NCI-H1436 (cell line): Measurements from ENCODE around the gene APOLD1.
A peak's percentile ranks its signal among the peaks of the same experiment; 100 is the strongest.
"Not testable (repeated sequence)": the region's sequence is repeated elsewhere in the genome, so short reads cannot be mapped to it uniquely, and the experiment has no call there.

Experiments used
- DNase-seq: peaks from one replicate; lab custom pipeline; 2025; lab: John Stamatoyannopoulos, UW

The APOLD1 gene, protein sequence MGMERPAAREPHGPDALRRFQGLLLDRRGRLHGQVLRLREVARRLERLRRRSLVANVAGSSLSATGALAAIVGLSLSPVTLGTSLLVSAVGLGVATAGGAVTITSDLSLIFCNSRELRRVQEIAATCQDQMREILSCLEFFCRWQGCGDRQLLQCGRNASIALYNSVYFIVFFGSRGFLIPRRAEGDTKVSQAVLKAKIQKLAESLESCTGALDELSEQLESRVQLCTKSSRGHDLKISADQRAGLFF

DNA sequence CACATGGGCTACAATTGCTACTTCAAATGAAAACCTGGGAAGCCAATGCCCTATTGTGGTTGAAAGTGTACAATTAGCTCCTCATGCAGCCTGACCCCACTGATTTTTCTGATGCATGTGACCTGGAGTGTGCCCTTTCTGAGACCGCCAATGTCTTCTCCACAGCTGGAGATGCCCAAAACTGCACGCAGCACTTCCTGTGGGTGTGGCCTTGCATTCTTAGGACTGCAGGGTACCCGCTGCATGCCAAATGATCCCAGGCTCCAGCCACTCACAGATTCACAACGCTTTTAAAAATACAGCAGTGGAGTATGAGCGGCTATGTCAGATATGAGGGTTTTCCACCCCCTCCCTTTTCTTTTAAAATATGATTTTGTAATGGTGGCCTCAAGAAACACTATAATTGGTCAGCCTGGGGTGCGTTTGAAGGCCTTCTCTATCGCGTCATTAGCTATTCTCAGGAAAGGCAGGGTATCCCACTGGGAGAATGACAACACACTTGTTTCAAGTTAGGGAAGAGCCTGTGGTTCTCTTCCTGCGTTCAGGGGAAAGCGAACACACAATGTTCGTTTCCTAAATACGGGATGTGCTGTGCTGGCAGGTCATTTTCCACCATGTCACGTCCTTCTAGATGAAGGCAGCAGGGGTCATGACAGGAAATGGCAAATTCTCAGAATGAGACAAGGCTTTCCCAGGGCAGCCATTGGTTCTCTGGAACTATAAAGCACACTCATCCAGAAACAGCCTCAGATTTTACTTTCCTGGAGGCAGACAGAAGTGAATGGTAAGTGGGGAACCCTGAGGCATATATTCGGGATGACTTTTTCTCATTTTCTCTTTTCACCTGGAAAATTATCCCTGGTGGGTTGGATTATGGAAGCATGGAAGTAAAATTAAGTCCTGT, at the start of gene APOLD1:
Gene APOLD1 (plus strand): TSS at position 749 of the 904 bp plus-strand sequence. CDS start 33 bp downstream, at position 782.
- DNase-seq: no peak

DNA sequence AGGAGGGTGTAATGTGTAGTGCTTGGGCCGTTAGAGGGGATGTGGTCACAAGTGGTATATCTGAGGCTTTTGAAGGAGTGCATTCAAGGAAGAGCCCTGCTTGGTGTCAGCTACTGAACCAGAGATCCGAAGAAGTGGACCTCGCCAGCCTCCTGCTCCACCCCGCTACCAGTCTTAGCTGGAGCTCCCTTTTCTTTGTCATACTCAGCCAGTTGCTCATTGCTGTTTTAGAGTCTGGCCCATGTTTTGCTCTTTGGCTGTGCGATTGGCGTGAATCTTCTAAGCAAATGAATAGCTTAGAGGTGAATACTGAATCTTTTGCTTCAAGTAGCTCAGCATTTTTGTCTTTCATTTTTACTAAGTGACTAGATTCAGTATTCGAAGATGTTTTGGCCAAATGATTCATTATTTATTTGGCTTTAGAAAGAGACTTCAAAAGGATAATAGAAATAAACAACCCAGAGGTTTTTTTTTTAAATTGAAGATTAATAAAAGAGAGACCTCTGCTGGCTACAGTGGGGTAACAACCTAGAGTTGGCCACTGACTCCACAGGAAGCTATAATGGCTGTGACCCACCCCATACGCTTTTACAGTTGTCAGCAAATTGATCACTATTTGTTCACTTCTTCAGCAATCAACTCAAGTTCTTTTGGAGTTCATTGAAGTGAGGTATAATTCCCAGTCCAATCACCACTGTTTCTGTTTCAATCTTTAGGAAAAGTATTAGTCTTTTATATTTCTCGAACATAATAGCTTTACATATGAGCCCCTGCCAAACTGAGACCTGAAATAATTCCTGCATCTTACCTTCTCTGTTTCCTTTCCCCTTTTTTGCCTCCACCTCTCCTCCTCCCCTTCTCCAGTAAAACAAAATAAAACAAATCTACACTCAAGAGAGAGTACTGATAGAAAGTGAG, 48.4 kb upstream of the APOLD1 start:
- DNase-seq: no peak

DNA sequence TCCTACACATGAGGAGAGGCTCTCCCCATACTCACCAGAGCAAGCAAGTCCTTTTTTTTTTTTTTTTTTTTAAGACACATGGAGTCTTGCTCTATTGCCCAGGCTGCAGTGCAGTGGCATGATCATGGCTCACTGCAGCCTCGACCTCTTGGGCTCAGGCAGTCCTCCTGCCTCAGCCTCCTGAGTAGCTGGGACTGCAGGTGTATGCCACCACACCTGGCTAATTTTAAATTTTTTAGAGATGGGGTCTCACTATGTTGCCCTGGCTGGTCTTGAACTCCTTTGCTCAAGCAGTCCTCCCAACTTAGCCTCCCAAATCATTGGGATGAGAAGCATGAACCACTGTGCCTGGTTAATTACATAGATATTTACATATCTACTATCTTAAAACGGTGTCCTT, 47.3 kb upstream of the APOLD1 start:
- DNase-seq: not testable (repeated sequence)

DNA sequence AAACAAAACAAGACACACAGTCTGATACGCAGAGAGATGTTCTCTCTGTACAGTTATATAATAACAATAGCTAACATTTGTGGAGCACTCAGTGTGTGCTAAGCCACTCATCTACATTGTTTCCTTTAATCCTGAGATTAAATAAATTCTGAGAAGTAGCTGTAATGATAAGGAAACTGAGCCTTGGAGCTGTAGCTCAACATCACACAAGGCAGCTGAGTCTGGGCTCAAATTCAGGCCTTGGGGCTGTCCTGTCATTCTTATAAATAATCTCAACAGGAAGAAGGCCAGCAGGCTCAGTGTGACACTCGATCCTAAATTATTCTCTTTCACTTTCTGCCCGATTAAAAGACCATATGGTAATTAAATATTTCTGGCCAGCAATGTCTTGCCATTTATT, 43.8 kb upstream of the APOLD1 start:
- no peak for DNase-seq

DNA sequence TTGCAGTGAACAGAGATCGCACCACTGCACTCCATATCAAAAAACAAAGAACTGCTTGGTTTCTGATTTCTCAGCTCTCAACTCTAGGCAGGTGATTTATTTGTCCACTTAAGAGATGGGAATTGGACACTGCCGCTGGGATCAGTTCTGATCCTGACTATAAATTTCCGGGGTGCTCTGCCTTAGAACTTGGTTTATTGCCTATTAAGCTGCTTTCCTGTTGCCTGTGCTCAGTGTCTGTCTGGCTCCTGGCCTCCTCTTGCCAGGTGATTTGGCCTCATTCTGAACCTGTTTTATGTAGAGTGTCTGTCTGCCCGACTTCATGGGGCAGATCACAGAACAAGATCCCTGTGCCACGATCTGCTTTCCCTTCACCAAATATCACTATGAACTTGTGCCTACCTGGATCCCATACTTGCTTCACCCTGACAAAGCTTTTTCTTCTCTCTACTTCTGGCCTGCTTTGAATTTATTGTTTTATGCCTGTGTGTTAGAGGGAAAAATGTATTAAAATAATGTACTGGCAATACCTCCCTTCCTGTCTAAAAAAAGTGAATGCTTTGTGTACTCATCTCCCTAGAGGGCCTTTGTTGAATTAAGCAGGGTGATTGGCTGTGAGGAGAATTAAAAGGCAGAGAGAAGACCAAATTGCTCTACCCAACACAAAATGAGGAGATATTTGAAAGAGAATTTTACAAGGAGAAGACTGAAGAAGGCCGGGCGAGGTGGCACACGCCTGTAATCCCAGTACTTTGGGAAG, 40.7 kb upstream of the APOLD1 start:
- DNase-seq: no peak

DNA sequence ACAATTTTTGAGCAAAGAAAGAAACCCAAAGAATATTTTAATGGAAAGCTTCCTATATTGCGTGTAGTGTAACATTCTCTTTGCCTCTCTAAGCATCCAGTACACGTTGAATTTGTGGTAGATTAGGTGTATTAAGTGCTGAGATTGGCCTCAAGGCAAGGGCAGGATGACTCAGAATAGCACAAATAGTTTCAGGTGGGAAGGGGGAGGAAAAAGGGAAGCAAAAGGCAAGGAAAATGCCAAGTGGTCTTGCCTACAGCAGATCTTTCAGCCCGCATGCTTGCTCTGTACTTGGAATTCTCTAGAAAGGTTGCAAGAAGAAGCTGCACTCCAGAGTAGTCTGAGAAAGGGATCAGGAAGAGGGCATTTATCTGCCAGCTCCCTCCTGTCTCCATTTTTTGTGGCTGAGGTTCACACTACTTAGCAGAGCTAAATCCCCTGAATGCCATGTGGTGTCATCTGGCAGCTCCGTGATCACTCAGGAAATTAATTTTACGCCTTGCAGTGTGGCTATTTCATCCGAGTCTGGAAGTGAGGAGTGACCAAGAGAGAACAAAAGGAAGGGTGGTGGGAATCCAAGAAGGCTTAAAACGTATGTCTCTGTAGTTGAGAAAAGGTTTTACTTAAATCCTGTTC, 39.8 kb upstream of the APOLD1 start:
- DNase-seq: no peak

DNA sequence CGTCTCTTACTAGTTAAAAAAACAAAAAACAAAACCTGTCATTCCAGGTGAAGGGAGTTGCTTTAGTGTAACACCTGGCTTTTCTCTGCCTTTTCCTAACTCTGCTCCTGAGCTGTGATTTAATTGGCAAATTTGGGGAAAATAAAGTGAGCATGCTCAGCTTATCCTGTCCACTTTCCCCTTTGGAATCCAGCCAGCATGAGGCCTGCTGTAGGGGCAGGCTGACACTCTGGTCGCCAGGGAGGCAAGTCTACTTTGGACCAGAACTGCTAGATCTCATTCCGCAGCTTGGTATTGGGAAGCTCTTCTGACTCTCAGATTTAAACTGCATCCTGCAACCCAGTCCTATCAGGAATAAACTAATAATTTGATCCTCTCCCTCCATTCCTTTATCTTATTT, 38.2 kb upstream of the APOLD1 start:
- DNase-seq: no peak

DNA sequence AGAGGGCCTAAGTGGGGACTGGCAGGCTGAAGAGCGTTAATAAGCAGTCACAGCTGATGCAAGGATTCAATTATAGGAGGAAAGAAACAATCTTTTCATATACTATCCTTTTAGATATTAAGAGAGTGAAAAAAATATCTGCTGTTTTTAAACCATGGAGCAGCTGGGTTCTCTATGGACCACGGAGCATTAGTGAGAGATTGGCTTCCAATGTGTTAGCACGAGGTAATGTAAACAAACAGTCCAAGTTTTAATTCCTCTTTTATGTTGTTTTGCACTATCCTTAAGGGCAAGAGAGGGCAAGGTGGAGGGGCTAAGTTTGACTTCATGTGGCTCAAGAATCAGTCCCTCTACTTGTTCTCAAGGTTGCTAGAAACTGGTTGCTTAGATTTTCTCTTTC, 37.4 kb upstream of the APOLD1 start:
- DNase-seq: no peak

DNA sequence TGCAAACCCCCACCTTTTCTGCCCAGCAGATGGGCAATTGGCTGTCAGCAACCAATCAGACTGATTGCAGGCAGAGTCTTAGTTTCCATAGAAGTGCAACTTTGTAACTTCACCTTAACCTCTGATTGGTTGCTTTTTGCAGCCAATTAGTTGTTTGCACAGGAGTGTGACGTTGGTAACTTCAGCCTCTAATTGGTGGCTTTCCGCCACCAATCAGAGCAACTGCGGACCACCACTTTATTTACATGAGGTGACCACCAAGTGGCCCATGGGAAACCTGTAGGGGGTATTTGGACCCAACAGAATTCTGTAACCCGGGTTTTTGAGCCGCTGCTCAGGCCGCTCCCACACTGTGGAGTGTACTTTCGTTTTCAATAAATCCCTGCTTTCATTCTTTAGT, 36.0 kb upstream of the APOLD1 start:
- DNase-seq: no peak

DNA sequence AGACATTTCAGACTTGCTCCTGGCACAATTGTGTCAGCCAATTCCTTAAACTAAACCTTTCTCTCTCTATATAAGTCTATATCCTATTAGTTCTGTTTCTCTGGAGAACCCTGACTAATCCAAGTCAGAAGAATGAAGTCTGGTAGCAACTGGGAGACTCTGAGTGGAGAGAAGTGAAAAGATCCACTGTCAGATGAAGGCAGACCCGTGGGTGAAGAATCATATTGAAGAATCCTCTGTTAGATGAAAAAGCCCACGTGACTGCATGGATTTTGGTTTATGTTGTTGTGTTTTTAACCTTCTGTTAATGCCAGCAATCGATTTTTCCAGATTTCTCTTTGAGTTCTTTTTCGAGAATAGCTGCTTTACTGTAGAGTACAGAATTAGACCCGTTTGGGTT, 29.5 kb upstream of the APOLD1 start:
- no peak for DNase-seq

DNA sequence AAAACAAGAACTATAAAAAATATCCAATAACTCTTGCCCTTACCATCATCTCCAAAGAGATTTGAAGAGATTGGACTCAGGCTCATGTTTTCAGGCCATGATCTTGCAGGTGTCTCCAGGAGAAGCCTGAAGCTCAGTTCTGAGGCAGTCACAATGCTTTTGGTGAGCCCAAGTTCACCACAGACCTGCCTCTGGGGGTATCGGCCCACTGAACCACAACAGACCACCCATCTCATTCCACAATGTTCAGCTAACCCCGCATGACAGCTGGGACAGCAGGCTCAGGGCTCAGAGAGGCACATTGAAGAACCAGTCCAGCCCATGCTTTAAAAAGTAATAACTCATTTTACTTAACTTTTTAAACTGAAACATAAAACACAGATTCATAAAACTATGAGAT, 28.3 kb upstream of the APOLD1 start:
- no peak for DNase-seq

DNA sequence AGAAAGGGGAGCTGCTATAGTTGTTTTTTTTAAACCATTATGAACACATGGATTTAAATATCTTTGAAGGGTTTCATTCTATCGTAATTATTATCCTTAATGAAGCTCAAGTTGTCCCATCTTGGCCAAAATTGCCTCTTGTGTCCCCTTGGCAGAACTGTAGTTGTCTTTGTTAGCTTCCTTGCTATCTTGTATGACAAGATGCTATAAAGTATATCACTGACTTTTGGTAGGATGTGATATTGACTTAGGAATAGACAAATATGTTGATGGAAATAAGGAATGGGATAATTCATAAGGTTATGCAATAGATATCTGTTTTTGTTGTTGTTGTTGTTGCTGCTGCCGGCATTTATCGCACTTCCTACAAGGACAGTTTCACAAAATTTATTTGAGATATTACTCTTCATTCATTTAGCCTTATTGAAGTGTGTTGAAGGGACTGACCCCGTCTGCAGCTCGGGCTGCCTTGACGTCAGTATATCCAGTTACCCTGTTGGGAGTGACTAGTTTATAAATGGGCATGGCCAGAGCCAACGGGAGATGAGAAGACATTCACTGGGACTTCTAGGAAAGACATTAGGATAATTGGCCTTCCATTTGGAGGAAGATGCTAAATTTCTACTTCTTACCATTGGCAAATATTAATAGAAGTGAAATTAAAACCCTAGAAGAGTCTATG, 26.1 kb upstream of the APOLD1 start:
- DNase-seq: no peak

DNA sequence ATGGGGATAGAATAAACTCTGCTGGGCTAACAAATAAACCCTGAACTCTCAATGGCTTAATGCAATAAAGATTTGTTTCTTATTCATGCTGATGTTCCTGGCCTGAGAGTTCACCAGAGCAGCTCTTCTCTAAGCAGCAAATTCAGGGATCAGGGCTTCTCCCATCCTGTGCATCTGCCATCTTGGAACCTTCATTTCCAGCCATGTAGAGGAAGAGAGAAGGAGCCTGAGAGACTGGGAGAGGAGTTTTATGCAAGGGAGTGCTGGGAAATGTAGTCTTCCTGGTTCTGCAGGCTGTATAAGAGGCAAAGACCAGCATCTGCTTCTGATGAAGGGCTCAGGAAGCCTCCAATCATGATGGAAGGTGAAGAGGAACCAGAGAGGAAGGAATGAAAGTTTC, 20.6 kb upstream of the APOLD1 start:
- no peak for DNase-seq

DNA sequence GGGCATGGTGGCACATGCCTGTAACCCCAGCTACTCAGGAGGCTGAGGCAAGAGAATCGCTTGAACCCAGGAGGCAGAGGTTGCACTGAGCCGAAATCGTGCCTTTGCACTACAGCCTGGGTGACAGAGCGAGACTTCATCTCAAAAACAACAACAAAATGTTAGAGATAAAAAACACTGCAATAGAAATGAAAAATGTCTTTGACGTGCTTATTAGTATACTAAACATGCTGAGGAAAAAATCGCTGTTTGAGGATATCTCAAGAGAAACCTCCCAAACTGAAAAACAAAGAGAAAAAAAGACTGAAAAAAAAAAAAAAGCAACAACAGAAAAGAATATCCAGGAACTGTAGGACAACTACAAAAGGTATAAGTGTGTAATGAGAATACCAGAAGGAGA, 15.2 kb upstream of the APOLD1 start:
- no peak for DNase-seq

DNA sequence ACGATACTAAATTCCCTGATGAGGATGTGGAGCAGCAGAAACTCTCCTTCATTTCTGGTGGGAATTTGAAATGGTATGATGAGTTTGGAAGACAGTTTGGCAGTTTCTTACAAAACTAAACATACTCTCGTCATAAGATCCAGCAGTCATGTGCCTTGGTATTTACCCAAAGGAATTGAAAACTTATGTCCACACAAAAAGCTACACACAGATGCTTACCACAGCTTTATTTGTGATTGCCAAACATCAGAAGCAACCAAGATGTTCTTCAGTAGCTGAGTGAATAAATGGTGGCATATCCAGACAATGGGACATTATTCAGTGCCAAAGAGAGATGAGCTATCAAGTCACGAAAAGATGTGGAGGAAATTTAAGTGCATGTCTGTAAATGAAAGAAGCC, 10.7 kb upstream of the APOLD1 start:
- DNase-seq: no peak

DNA sequence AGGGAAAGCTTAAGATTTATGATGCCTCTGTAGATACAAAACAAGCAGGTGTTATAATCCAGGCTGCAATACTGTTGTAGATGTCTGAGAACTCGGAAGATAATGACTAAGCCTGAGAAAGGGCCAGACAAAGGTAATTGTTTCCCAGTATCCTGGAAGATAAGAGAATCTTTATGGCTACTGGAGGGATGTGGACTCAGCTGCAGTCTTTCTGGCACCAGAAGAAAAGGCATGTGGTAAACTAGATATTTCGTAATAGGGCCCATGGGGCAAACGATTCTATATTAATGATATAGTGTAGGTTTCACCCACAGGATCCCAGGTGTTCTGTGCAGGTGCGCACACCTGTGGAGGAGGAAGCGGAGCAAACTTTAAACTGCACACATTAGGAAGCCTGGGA, 9.2 kb upstream of the APOLD1 start:
- DNase-seq: peak; percentile 54

DNA sequence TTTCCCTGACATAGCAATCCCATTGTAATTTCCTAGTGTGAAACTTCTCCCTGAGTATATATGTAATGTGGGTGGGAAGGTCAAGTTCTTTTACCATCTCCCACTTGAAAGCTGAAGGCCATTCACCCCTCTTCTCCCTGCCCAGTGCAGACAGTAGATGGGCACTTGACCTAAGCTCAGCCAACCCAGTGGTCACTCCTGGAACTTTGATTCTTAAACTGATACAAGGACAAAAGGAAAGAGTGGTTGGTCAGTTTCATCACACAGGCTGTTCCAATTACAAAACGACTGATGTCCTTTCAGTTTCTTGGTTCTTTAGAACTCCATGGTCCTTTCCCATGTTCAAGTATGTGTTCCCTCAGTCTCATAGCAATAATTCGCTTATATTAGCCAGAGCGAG, 8.4 kb upstream of the APOLD1 start:
- DNase-seq: no peak

DNA sequence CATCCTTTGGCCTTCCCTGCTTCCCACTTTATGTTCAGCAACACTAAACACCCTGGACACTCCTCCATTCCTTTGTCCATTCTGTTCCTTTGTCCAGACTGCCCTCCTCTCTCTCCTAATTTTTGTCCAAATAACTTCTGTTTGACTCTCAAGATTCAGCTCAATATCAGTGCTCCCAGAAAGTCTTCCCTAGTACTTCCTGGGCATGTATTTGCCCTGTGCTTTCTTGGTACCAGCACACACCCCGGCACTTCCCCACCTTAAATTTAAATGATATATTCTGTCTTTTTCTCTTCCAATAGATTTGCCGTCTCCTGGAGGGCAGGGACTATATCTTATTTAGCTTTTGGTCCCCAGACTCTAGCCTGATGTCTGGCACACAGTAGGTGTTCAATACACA, 6.5 kb upstream of the APOLD1 start:
- no peak for DNase-seq

DNA sequence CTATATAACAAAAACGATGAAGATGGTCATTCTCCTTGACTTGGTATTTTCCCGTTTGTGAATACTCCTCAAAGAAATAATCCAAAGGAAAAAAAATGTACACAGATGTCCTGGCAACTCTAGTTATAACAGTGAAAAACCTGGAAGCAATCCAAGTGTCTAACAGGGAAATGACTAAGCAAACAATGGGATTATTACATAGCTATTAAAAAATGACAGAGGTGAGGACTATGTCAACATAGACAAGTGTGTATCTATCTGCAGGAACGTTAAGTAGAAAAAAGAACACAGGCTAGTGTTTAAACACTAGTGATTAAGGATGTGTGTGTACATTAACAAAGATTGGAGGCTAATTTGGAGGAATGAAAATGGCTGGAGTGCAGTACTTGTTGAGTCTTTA, 5.9 kb upstream of the APOLD1 start:
- DNase-seq: peak; percentile 34

DNA sequence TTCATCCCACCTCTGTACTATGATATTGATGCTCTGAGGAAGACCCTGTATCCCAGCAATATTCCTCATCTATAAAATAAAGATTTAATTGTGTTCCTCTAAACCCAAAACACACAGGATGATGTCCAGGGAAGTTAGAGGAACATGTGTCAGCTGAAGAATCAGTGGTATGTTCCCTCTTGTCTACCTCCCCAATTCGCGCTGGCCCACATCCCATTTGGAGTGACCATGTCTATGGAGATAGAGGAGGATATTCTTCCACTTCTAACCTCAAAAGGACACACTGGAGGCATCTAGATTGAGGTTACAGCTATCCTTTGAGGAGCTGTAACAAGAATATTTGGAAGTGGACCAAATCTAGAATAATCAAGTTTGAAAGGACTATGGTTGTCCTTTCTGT, 1.3 kb upstream of the APOLD1 start:
- DNase-seq: no peak

DNA sequence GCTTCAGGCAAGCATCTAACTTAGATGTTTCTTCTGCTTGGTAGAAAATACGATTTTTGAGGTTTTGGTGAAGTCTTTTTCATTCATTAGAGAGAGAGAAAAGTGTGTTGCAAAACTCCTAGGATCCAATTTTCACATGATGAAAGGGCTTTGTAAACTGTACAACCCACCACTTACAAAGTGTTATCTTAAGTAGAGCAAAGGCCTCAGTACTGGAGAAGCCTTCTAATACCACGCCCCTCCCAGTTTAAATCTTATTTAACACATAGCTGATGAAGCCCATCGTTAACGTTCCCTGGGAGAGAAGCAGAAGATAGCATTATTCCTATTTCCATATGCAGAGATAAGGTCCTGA, 869 bp downstream of the APOLD1 start:
- DNase-seq: no peak
